Activated CD8-positive, alpha-beta memory T cell treated with anti-CD3 and anti-CD28 coated beads for 4 hours (primary cell): ENCODE measurements around the gene CD34.
"Not testable (repeated sequence)": the region's sequence is repeated elsewhere in the genome, so short reads cannot be mapped to it uniquely, and the experiment has no call there.

Experiments used
- DNase-seq, 2 donors: peaks; one replicate each; pipeline ENCODE4 v3.0.0-alpha.2; 2020; ENCODE audit warnings: low read depth in 2 of 2

The CD34 gene

DNA sequence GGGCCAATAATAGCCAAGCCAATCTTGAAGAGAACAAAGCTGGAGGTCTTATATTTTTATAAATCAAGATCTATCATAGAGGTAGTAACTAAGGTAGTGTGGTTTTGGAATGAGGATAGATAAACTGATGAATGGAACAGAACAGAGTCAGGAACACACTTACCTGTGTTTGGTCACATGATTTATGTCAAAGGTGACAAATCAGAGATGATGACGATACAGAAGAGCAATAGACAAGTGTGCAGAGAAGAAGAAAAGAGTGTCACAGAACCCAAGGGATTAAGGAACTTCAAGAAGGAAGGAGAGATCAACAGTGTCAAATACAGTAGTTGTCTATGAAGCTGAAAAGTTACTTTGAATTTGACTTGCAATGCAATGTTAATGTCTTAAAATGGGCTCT is 16.1 kb upstream of the CD34 start:
- no peak for DNase-seq

- not testable (repeated sequence) for DNase-seq
Measured at GRCh38 chr1:207925969-207926368, 15.0 kb upstream of the CD34 start.

DNA sequence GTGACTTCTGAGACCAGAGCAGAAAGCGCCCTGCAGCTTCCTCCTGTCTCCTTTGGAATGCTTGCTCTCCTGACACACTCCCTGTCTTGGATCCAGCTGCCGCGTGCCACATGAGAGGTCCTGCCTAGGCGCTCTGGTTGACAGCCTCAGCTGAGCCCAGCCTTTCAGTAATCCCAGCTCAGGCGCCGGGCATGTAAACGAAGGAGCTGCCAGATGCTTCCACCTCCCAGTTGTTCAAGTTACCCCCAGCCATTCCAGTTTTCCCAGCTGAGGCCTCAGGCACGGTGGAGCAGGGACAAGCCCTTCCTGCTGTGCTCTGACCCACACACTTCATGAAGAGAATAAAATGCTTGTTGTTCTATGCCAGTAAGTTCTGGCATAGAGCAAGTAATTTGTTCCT is 14.3 kb upstream of the CD34 start:
- no peak for DNase-seq

- DNase-seq = no peak
Measured at GRCh38 chr1:207923561-207923960, 12.6 kb upstream of the CD34 start.

DNA sequence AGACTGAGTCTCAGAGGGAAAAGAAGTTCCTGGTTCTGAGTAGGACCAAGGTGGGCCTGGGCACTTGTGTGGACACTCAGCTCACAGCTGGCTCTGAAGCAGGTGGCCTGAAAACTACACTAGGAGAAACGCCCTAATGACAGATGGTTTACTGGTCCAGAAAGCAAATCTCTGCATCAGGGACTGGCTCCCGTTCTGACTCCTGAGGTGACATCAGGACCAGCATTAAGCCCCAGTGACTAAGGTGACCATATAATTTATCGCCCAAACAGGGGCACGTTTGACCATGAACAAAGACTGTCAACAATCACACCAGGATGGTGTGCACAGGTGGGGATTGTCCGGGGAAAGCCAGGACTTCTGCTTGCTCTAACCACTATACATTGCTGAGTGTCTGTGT is 12.2 kb upstream of the CD34 start:
- no peak for DNase-seq

DNA sequence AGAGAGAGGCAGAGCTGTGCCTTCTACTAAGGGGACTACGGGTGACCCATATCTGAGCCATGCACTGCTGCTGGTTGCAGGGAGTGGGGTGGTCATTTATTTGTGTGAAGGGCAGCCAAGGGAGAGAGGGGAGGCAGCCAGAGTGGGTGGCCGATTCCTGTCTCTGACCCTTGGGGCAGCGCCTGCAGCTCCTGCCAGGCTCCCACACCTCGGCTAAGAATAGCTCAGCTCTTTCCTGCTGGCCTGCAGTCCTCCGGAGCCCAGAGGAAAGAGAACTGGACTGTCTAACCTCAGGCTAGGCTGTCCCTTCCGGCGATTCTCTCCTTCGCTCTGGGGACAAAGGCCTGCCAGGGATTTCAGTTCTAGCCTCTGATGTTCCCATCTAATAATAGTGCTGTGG is 11.6 kb upstream of the CD34 start:
- DNase-seq = no peak

DNA sequence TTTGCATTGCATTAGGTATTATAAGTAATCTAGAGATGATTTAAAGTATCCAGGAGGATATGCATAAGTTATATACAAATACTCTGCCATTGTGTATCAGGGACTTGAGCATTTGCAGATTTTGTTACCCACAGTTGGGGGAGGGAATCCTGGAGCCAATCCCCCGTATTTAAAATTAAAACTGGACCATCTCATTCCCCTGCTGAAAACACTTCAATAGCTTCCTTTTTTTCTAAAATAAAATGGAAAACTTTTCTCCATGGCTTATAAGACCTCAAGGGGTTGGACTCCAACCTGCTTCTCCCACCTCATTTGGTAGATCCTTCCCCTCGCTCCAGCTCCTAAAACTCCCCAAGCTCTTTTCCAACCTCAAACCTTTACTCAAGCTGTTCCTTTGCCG is 10.4 kb upstream of the CD34 start:
- no peak for DNase-seq

DNA sequence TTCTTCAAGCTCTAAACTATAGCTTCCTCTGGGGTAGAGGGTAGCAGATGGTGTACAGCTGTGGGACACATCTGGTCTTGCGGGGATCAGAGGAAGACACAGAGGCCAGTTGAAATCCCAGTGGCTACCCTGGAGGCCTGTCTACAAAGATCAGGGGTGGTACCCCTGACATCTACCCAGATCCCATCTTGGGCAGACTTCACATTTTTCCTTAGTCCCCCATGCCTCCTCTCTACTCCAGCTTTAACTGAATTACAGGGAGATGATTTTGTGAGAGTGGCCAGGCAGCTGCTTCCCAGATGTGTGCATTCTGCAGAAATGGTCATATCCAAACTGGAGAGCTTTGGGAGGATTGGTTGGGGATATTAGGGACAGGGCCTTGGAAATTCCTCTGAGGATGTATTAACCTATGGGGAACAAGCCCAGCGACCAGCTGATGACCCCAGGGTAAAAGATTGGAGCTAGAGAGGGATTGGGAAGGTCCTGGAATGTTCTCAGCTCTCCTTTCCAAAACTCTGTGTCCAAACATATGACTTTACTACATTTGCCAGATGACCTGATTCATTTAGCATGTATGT is 9.6 kb upstream of the CD34 start:
- DNase-seq = no peak

DNA sequence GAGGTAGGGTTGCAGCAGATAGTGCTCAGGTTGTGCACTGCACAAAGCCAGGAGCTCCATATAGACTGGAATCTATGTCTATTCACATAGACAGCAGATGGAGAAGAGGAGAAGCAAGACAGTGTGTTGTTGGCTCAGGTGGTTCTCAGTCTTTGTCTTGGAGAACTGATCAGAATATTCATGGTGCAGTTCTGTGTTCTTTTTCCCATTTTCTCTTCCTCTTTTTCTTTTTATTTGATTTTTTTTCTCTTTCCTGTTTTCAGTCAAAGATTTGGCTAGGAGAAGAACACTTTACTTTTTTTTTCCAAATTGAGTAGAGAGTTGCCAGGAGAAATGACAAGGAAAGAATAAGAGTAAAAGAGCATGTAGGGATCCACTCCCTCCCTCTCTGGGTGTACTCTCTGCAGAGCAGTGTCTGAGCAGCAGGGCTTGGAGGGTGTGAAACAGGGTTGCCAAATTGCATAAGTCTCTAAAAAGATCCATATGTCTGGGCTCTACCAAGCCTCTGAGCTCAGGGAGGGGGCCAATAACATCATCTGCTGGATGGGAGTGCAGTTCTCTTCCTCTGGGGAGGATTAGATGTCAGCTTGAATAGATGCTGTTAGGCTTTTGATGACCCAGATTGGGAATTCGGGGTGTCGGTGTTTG is 8.7 kb upstream of the CD34 start:
- DNase-seq = no peak

- no peak for DNase-seq
Measured at GRCh38 chr1:207918581-207918980, 7.7 kb upstream of the CD34 start.

DNA sequence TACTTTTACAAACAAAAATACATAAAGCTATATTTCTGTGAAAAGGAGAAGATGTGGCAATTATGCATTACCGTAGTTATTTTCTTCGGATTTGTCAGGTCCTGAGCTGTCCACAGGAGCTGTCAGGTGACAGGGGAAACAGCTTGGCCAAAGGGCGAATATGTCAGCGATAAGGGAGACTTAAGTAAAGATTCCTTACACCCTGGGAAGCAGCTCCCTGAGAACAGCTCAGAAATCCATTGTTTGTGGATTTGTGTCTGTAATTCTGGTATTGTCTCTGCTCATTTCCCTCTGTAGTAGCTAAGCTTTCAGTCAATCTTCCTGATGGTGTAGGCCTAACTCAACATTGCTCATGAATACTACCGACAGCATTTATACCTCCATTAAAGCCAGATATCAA is 7.1 kb upstream of the CD34 start:
- no peak for DNase-seq

DNA sequence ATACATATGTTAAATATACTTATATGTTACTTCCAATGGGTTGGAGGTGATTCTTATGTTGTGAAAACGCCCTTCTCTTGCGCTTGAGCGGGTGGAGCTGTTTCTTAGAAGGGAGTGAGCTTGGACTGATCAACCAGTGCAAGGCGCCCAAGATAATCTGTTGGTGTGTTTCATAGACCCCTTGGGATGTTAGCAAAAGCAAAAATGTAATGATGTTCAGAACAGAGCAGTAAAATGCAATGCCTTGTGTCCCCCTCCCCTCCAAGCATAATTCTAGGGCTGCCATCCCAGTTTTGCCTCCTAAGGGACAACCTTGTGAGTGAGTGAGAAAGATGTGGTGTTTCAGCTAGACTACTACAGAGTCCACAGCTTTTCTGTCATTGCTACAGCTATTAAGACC is 6.2 kb upstream of the CD34 start:
- no peak for DNase-seq

GRCh38 chr1:207913951-207914350 is 3.0 kb upstream of the CD34 start:
- no peak for DNase-seq

DNA sequence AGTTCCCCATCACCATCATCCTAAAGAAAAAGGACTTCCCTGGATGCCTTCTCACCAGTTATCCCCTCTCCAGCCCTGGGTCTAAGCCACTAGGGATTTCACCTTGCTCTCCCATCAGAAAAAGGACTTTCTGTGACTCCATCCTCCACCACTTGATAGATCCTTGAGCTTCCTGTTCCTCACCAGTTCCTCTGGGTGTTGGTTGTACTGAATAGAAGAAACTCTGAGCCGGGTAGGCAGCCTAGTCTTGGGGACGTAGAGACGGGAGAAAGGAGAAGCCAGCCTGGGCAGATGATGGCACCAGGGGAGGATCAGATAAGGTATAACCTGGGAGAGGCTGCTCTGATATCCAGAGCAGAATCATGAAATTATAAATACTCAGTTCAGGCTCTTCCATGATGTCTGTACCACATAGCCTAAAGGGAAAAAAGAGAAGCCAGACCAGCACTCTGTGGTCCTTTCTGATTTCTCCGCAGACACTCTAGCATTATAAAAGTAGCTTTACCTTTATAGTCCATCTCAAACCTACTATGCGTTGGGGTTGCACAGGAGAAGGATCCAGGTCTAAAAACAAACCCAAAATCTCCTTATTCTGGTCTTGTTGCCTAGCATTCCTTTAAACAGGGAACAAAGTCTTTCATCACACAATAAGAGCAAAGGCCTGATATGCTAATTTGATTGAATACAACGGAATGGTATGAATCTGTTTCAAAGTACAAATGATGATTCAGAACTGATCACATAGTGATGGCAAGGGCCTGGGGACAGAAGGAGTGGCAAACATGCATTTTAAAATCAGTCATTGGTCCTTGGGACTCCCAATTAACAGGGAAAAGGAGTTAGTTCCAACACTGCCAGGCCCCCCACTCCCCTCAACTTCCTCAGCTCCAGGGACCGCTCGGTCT is 1.2 kb upstream of the CD34 start:
- no peak for DNase-seq

DNA sequence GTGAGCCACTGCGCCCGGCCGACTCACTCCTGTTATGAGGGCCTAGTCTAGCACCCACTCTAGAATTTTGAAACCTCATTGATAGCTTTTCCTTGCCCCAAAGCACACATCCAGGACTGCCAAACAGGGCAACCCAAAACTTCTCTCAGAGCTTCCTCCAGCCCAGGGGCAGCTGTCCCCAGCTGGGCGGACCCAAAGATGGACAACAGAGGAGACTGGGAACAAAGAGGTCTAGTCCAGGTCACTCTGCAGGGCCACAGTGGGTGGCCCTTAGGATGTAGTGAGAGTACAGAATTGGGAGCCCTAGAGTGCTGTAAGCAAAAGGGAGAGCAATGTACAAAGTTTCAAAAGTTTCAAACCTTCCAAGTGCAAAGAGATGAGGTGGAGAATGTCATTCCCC is 1.2 kb downstream of the CD34 start:
- DNase-seq = no peak

GRCh38 chr1:207908107-207908734 is 2.7 kb downstream of the CD34 start:
- DNase-seq = no peak

DNA sequence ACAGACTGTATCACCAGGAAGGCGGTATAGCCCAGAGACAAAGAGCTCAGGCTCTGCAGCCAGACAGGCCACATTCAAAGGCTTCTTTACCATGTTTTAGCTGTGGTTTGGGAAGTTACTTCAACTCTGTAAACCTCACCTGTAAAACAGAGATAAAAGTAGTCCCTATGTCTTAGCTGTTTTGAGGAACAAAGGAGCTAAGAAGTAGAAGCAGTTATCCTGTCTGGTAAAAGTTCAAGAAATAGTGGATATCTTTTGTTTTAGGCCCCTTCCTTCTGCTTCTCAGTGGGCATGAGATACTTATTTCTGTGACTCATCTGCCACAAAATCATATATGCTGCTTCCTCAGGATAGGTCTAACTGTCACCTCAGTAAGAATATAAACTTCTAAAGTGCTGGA is 6.5 kb downstream of the CD34 start:
- DNase-seq = no peak

GRCh38 chr1:207903767-207904166 is 7.2 kb downstream of the CD34 start:
- DNase-seq = no peak

DNA sequence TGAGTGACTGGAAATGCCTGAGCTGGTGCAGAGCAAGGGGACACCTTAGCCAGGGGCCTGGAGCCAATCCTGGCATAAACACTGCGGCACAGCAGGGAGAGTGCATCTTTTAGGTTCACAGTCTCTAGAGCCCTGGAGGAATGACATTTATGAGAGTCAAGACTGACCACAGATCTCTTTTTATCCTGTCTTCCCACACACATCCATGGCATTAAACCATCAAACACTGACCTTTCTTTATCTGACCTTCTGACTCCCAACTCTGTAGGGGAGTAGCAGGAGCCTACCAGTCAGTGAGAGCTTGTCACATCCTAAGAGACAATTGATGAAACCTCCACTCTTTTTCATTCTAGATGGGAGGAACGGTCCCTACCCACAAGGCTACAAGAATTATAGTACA is 7.9 kb downstream of the CD34 start:
- no peak for DNase-seq

GRCh38 chr1:207902566-207902965 is 8.4 kb downstream of the CD34 start:
- no peak for DNase-seq

GRCh38 chr1:207901041-207901653 is 9.8 kb downstream of the CD34 start:
- no peak for DNase-seq

DNA sequence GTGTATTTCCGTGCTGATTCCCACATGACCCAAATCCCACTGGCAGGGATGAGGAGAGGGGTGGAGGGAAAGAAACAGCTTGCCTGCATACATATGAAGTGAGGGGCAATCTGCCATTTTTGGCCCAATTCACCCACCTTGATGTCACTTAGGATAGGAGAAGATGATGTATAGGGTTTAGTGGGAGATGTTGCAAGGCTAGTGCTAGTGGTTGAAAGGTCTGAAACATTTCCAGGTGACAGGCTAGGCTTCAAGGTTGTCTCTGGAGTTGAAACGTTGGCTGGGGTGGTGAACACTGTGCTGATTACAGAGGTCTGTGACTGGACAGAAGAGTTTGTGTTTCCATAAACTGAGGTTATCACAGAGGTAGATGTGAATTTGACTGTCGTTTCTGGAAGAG is 12.1 kb downstream of the CD34 start:
- DNase-seq = no peak
